ENCODE data around the gene CYP4A22.
A peak's percentile ranks its signal among the peaks of the same experiment; 100 is the strongest.
"Not testable (repeated sequence)": the region's sequence is repeated elsewhere in the genome, so short reads cannot be mapped to it uniquely, and the experiment has no call there.

Gene CYP4A22

GRCh38 chr1:47137198-47137597 lies at the start of gene CYP4A22:
CYP4A22 (plus strand) TSS chr1:47137441; CDS start chr1:47137486, 45 bp downstream.
- no peaks in the 10 kb centered on the region for H3K79me2 ChIP-seq (ENCODE audit: insufficient read depth, low read depth)

GRCh38 chr1:47089356-47089755 lies 47.9 kb upstream of the CYP4A22 start:
- H3K27ac ChIP-seq; H3K36me3 ChIP-seq (ENCODE audit: insufficient read depth): not testable (repeated sequence)

More at GRCh38 chr1:47137198-47137597, at the start of gene CYP4A22:
- Histone ChIP-seq H3K4me2 (no peak within 1 kb of the TSS), H2AFZ (ENCODE audit: low read depth) (no peak within 1 kb of the TSS), H3K4me1 (ENCODE audit: low read depth, poor library complexity, severe bottlenecking) (no peaks in the 10 kb centered on the region), H3K9ac (no peak within 1 kb of the TSS), H4K20me1 (ENCODE audit: insufficient read depth) (no peaks in the 10 kb centered on the region), H3K4me3 (IDR thresholded peaks at IDR 0.05; ENCODE audit: insufficient read depth, low read depth, low read length) (no peak within 1 kb of the TSS), H3K36me3 (ENCODE audit: insufficient read depth) (no peaks in the 10 kb centered on the region), H3K27me3 (ENCODE audit: insufficient read depth, low read depth) (no peaks in the 10 kb centered on the region), H3K27ac (no peak within 1 kb of the TSS)
- no peak for TF ChIP-seq CTCF (conservative IDR thresholded peaks at IDR 0.05; ENCODE audit: low read depth, low read length)

GRCh38 chr1:47091476-47091875 lies 45.8 kb upstream of the CYP4A22 start:
- not testable (repeated sequence) for H3K36me3 ChIP-seq (ENCODE audit: insufficient read depth); H3K4me1 ChIP-seq (ENCODE audit: low read depth, poor library complexity, severe bottlenecking); H3K27ac ChIP-seq; H3K27me3 ChIP-seq (ENCODE audit: insufficient read depth, low read depth); H4K20me1 ChIP-seq (ENCODE audit: insufficient read depth); H2AFZ ChIP-seq (ENCODE audit: low read depth); H3K79me2 ChIP-seq (ENCODE audit: insufficient read depth, low read depth); H3K4me2 ChIP-seq; H3K4me3 ChIP-seq (IDR thresholded peaks at IDR 0.05; ENCODE audit: insufficient read depth, low read depth, low read length); H3K9ac ChIP-seq
- peak; percentile 43; the same call in 1 of the 2 replicates for TF ChIP-seq CTCF (conservative IDR thresholded peaks at IDR 0.05; ENCODE audit: low read depth, low read length)

More at GRCh38 chr1:47089356-47089755, 47.9 kb upstream of the CYP4A22 start:
- not testable (repeated sequence) for H3K27me3 ChIP-seq (ENCODE audit: insufficient read depth, low read depth); H3K4me3 ChIP-seq (IDR thresholded peaks at IDR 0.05; ENCODE audit: insufficient read depth, low read depth, low read length); H3K4me2 ChIP-seq; H2AFZ ChIP-seq (ENCODE audit: low read depth); H3K4me1 ChIP-seq (ENCODE audit: low read depth, poor library complexity, severe bottlenecking); H3K79me2 ChIP-seq (ENCODE audit: insufficient read depth, low read depth); H4K20me1 ChIP-seq (ENCODE audit: insufficient read depth); H3K9ac ChIP-seq

- Histone ChIP-seq H3K27ac (no peak overlapping the region), H4K20me1 (ENCODE audit: insufficient read depth) (no peaks in the 10 kb centered on the region), H3K9ac (no peak overlapping the region), H3K27me3 (ENCODE audit: insufficient read depth, low read depth) (no peaks in the 10 kb centered on the region), H3K4me1 (ENCODE audit: low read depth, poor library complexity, severe bottlenecking) (no peaks in the 10 kb centered on the region), H3K4me2 (no peak overlapping the region), H2AFZ (ENCODE audit: low read depth) (no peak overlapping the region), H3K79me2 (ENCODE audit: insufficient read depth, low read depth) (no peaks in the 10 kb centered on the region), H3K4me3 (IDR thresholded peaks at IDR 0.05; ENCODE audit: insufficient read depth, low read depth, low read length) (no peak overlapping the region), H3K36me3 (ENCODE audit: insufficient read depth) (no peaks in the 10 kb centered on the region)
- TF ChIP-seq CTCF (conservative IDR thresholded peaks at IDR 0.05; ENCODE audit: low read depth, low read length): no peak
These were observed 32.4 kb upstream of the CYP4A22 start for GRCh38 chr1:47104816-47105215.

- Histone ChIP-seq H3K4me3 (IDR thresholded peaks at IDR 0.05; ENCODE audit: insufficient read depth, low read depth, low read length) (no peak overlapping the region), H3K4me2 (no peak overlapping the region), H2AFZ (ENCODE audit: low read depth) (no peak overlapping the region), H3K9ac (no peak overlapping the region), H3K4me1 (ENCODE audit: low read depth, poor library complexity, severe bottlenecking) (no peaks in the 10 kb centered on the region), H3K27me3 (ENCODE audit: insufficient read depth, low read depth) (no peaks in the 10 kb centered on the region), H4K20me1 (ENCODE audit: insufficient read depth) (no peaks in the 10 kb centered on the region), H3K79me2 (ENCODE audit: insufficient read depth, low read depth) (no peaks in the 10 kb centered on the region), H3K36me3 (ENCODE audit: insufficient read depth) (no peaks in the 10 kb centered on the region), H3K27ac (no peak overlapping the region)
- TF ChIP-seq CTCF (conservative IDR thresholded peaks at IDR 0.05; ENCODE audit: low read depth, low read length): no peak
These were observed 30.4 kb upstream of the CYP4A22 start for GRCh38 chr1:47106792-47107191.

GRCh38 chr1:47107851-47108574 lies 29.2 kb upstream of the CYP4A22 start:
- H3K9ac ChIP-seq; H2AFZ ChIP-seq (ENCODE audit: low read depth); H4K20me1 ChIP-seq (ENCODE audit: insufficient read depth); H3K4me2 ChIP-seq; H3K79me2 ChIP-seq (ENCODE audit: insufficient read depth, low read depth); H3K36me3 ChIP-seq (ENCODE audit: insufficient read depth); H3K27ac ChIP-seq; H3K4me1 ChIP-seq (ENCODE audit: low read depth, poor library complexity, severe bottlenecking); H3K27me3 ChIP-seq (ENCODE audit: insufficient read depth, low read depth); H3K4me3 ChIP-seq (IDR thresholded peaks at IDR 0.05; ENCODE audit: insufficient read depth, low read depth, low read length): not testable (repeated sequence)

- H4K20me1 ChIP-seq (ENCODE audit: insufficient read depth); H3K79me2 ChIP-seq (ENCODE audit: insufficient read depth, low read depth); H3K4me3 ChIP-seq (IDR thresholded peaks at IDR 0.05; ENCODE audit: insufficient read depth, low read depth, low read length); H3K9ac ChIP-seq; H3K4me2 ChIP-seq; H3K4me1 ChIP-seq (ENCODE audit: low read depth, poor library complexity, severe bottlenecking); H3K27me3 ChIP-seq (ENCODE audit: insufficient read depth, low read depth); H3K36me3 ChIP-seq (ENCODE audit: insufficient read depth); H3K27ac ChIP-seq; H2AFZ ChIP-seq (ENCODE audit: low read depth): not testable (repeated sequence)
These were observed 27.8 kb upstream of the CYP4A22 start for GRCh38 chr1:47109482-47109881.
